ENCODE data around the gene FTO.

- TF ChIP-seq, protein P1, sequence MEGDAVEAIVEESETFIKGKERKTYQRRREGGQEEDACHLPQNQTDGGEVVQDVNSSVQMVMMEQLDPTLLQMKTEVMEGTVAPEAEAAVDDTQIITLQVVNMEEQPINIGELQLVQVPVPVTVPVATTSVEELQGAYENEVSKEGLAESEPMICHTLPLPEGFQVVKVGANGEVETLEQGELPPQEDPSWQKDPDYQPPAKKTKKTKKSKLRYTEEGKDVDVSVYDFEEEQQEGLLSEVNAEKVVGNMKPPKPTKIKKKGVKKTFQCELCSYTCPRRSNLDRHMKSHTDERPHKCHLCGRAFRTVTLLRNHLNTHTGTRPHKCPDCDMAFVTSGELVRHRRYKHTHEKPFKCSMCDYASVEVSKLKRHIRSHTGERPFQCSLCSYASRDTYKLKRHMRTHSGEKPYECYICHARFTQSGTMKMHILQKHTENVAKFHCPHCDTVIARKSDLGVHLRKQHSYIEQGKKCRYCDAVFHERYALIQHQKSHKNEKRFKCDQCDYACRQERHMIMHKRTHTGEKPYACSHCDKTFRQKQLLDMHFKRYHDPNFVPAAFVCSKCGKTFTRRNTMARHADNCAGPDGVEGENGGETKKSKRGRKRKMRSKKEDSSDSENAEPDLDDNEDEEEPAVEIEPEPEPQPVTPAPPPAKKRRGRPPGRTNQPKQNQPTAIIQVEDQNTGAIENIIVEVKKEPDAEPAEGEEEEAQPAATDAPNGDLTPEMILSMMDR (IDR thresholded peaks at IDR 0.05): no peak
- TF ChIP-seq POLR2A (IDR thresholded peaks at IDR 0.05) (no peak), EP300 (IDR thresholded peaks at IDR 0.05) (no peak)
Observed at GRCh38 chr16:53826658-53827057, 122.7 kb downstream of the FTO start.
